HG03103 (cell line): ENCODE data around the gene OR5AR1.
"Not testable (repeated sequence)": the region's sequence is repeated elsewhere in the genome, so short reads cannot be mapped to it uniquely, and the experiment has no call there.

Source experiments
- ATAC-seq: cut with Tn5 transposase; IDR thresholded peaks from one replicate; pipeline ENCODE4 v1.9.1; 2021; ENCODE audit warnings: low read depth; ENCODE audit not compliant: unreplicated experiment

OR5AR1 gene

DNA sequence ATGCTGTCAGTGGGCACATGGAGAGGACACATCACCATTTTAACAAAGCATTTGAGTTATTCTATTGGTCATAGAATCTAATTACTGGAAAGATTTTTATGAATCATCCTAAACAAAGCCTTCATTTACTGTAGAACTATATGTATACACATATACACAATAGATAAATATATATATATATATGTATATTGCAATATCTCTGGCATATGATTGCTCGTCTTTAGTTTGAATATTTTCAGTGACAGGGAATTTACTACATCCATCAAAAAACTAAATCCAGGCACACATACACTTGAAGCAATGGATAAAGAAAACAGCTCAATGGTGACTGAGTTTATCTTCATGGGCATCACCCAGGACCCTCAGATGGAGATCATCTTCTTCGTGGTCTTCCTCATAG is at the start of gene OR5AR1:
TSS of gene OR5AR1 (plus strand) at position 301 of the 400 bp plus-strand sequence. CDS start at position 301, 0 bp downstream.
- ATAC-seq, result no peak

DNA sequence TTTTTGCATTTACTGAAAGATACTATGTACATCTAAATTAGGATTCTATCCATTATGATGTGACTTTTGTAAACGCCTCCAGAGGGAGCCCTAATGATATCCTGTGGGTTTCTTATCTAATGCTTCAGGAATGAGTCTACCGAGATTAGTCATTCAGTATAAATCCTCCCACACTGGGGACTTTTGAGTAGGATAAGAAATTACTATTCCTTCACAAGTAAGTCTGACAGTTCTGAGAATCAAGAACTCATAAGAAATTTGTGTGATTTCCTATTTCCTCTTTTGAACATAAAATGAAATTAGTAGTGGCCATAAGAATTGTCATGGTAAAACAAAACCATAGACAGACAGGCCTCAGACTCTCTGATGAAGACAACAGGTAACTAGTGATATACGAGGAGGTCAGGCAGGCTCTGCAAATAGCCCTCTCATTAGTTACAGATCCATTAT is 38.8 kb upstream of the OR5AR1 start:
- ATAC-seq, result no peak

DNA sequence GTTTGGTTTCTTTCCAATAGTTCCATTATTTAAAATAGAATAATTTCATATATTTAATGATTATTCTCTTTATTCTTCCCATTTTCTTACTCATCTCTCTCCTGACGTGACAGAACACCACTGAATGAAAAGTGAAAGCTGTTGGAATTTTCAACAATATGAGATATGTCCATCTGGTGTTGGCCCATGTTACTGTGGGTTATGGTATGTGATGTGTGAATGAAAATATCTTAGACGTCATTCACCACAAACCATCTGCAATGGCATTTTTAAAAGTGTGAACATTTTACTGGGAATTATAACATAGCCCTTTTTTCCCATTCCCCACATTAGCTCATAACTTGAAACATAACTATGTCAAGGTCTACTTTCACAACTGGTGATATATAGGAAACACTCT is 37.5 kb upstream of the OR5AR1 start:
- no peak for ATAC-seq

DNA sequence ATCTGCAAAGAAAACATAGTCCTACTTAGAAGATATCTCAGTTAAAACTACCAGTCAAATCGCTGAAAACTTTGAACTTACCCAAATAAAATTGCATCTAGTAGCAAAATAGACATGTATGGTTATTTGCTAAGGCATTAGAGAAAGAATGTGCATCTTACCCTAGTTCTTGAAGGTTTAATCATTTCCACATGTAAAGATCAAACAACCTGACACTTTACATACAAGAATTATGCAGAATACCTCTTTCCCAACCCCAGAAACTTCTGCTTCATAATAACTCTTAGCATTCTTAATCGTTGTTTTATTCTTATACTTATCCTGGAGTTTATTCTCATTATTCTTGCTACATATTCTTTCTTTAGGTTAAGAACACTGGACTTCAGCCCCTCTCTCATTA is 31.2 kb upstream of the OR5AR1 start:
- ATAC-seq, result no peak

DNA sequence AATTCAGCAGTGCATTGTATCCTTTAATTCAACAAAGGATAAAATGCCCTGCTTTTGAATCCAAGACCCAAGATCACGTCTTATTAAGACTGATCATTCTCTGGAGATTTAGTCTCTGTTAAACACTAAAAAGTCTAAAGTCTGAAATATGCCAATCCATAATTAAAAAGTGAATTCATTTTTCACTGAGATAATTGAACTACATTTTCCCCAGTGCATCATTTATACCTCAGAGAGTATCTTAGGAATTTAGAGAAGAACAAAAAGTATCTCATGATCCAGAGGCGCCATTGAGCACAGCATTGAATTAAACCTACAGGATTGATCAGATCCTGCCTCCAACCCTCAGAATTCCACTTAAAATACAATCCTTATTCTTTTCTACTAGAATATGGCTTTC is 26.6 kb upstream of the OR5AR1 start:
- ATAC-seq, result no peak

DNA sequence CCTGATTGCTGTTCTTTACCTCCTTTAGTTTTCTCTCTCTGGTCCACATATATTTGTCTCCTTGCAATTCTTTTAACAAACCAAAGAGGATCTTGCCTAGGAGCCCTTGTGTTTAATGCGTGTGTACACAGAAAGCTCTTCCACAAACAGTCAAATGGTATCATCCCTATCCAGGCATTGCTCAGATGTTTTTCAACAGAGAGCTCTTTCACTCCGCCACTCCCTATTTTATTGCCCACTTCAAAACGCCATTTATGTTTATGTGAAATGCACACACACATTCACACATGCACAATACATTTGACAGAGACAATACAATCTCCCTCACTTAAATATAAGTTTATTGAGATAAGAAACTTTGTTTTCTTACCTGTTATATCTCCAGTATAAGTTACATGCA is 26.0 kb upstream of the OR5AR1 start:
- no peak for ATAC-seq

DNA sequence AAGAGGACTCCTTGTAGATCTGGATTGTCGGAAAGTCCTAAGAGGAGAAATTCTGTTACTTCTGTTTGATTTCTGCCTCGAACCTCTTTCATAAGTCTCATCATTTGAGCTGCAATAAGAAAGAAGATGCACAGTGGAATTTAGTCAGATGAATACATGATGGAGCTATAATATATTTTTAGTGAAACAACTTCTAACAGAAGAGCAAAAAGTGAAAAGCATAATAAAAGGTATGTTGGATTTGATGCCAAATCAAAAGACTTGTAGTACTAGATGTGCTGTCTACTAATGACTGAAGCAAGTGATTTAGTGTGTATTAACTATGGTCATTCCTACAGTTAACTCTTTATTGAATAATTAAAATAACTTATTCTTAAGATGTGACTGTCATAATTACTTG is 21.1 kb upstream of the OR5AR1 start, which contains the start of gene OR5AP2:
TSS of gene OR5AP2 (minus strand) at position 101 of the 400 bp plus-strand sequence. CDS start at position 101, 0 bp downstream.
- ATAC-seq, result no peak

DNA sequence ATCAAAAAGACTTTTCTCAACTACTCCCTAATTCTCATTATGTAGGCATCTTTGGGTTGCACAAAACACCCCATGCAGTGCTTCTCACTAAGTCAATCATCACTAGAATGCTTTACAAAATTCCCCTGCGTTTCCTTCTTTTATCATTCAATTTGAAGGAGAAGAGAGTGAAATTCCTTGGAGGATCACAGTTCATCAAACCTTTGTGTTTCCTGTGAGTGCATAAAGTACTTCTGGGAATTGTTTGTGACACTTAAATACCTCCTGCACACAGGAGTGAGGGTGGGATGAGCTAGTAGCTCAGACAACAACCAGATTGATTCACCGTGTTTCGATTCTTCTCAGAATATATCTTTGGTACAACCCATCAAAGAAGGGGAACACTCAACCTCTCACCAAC is 3.7 kb upstream of the OR5AR1 start:
- no peak for ATAC-seq

DNA sequence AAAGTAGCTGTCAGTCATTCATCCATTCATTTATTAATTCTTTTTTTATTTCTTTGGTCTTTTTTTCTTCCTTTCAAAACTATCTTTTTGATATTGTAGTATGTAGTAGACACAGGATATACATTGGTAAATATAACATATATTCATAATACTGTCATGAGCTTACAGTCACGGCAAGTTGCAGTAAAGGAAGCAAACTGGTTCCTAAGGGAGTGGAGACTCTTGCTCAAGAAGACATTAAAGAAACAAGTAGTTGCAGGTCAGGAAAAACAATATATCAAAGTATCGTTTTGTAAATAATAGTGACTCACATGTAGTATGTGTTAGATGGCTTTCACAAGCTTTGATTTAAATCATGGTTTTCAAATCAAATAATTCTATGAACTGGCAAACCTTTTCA is 7.5 kb downstream of the OR5AR1 start:
- no peak for ATAC-seq

DNA sequence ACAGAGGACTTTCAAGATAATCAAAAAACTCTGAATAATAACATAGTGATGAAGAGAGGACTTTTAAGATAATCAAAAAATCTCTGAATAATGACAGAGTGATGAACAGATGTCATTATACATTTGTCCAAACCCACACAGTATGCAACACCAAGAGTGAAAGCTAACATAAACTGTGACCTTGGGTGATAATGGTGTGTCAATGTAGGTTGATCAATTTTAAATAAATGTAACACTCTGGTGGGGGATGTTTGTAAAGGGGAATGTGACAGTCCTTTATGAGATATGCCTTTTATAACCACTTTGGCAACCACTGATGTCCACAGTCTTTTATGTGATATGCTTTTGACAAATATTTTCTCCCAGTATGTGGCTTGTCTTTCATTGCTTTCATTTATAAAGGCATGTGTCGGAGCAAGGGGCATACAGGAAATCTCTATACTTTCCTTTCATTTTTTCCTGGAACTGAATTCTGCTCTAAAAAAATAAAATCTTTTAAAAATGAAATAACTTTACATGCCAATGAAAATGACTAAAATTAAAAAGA is 25.1 kb downstream of the OR5AR1 start:
- ATAC-seq, result no peak

DNA sequence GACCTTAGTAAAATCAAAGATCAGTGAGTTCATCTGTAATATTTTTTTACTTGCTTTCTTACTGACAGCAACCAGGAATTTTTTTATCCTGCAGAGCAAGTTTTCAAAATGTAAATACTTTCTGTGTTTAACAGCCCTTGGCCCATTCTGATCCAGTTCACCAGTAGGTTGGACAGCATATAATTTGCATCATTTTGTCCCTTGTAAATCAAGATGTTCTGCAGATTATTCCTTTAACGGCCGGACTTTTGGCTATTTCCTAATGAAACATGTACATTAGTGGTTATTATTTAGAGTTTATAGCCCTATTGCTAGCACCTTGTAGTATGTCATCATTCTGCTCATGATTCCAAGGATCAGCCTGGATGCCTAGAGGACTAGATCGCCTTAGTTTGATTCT is 27.7 kb downstream of the OR5AR1 start:
- not testable (repeated sequence) for ATAC-seq

DNA sequence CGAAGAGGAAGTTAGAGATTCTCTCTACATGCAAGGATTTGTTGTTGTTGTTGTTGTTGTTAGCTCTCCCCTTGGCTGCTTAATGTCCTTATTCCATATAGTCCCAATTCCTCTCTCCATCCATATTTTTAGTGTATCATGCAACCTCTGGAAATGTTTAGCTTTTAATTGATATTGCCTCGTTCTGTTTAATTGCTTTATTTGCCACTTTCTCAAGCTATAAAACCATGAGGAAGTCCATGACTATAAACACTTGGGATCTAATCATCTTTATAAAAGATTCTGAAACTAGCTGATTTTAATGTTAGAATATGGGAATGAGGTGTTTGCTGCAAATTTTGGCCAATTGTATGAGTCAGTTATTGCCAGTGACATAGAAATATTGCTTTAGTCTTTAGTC is 29.9 kb downstream of the OR5AR1 start:
- no peak for ATAC-seq

DNA sequence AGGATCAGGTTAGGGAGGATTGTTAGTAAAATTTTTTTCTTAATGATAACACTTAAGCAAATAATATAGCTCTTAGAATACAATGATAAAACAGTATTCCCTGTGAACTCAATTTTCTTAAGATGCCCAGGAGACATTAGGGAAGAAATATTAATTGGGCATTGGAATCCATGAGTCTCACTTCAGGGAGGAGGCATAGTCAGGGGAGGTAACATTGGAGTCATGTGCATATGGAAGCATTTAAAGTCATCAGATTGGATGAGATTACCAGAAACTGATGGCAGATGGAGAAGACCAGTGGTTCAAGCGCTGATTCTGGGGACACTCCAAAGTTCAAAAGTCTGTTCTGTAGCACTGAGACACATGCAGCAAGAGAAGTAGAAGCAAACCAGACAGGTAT is 35.3 kb downstream of the OR5AR1 start, which contains the start of gene OR9G1:
TSS of gene OR9G1 (plus strand) at position 301 of the 400 bp plus-strand sequence. CDS start 1,293 bp downstream, outside the sequence.
- no peak for ATAC-seq

DNA sequence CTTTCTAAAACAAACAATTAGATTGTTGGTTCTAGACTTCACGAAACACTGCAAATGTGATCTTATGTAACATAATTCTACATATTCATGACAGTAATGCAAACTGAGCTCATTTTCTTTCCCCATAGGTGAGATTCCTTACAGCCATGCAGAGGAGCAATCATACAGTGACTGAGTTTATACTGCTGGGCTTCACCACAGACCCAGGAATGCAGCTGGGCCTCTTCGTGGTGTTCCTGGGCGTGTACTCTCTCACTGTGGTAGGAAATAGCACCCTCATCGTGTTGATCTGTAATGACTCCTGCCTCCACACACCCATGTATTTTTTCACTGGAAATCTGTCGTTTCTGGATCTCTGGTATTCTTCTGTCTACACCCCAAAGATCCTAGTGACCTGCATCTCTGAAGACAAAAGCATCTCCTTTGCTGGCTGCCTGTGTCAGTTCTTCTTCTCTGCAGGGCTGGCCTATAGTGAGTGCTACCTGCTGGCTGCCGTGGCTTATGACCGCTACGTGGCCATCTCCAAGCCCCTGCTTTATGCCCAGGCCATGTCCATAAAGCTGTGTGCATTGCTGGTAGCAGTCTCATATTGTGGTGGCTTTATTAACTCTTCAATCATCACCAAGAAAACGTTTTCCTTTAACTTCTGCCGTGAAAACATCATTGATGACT is 36.9 kb downstream of the OR5AR1 start:
- ATAC-seq, result no peak

DNA sequence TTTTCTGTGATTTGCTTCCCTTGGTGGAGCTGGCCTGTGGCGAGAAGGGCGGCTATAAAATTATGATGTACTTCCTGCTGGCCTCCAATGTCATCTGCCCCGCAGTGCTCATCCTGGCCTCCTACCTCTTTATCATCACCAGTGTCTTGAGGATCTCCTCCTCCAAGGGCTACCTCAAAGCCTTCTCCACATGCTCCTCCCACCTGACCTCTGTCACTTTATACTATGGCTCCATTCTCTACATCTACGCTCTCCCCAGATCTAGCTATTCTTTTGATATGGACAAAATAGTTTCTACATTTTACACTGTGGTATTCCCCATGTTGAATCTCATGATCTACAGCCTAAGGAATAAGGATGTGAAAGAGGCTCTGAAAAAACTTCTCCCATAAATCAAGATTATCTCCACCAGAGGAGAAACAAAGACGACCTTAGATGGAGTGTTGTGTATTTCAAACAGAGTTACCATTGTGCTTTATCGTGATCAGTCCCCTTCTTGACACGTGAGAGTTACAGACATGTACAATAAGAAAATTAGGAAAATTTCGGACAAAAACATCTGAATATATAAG is 37.5 kb downstream of the OR5AR1 start:
- no peak for ATAC-seq

DNA sequence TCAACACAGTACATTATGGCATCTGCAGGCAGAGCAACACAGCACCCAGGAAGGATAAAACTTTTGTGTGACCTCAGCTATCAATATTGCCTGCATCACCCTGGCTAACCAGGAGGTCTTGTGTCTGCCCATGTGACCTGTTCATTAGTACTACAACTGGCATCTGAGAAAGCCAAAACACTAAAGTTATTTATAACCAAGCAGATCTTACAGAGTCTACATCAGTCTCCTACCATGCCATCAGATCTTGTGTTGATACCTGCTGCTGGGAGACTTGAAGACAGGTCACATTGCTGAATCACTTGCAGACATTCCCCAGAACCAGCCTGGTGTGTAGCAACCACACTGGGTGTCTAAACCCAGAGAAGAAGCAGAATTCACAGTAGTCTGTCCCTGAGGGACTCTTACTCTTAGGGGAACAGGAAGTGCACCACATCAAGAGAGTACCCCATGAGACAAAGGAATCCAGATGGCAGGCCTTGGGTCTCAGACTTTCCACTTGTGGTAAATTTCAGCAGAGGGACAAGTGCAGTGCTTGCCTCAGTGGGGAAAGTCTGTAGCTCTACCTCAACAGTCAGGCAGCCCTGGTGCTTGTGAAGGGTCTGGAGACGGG is 42.4 kb downstream of the OR5AR1 start:
- no peak for ATAC-seq

DNA sequence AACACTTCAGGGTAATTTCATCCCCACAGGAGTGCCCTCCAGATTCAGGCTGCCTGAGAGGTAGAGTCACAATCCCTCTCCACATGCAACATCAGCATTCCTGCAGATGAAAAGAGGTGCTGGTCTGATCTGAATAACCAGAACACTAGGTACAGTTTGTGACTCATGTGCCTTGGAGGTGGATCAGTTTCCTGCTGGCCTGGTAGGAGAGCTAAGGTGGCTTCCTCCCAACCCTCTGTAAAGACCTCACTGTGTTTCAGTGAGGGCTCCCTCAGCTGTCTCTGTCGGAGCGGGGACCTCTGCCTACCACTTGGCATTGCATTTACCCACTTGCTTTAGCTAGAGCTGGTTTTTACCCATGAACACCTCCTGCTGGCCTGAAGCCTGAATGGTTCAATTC is 43.0 kb downstream of the OR5AR1 start:
- no peak for ATAC-seq

DNA sequence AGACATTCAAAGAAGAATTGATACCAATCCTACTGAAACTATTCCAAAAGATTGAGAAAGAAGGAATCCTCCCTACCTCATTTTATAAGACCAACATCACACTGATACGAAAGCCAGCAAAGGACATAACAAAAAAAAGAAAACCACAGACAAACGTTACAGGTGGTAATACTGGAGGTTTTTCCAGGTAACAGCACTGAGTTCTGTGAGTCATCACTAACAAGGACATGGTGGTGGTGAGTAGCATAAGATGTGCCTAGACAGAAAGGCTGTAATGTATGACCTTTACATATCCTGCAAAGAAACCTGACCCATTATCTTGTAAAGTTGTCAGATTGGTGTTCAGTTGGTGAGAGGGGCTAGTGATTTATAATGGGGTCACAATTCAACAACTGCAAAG is 50.7 kb downstream of the OR5AR1 start:
- no peak for ATAC-seq
